Stimulated activated CD4-positive, alpha-beta T cell treated with anti-CD3 and anti-CD28 coated beads, Interleukin-12 subunit alpha, Interleukin-12 subunit beta, amount 100 ng/mL, for 24 hours (primary cell): ENCODE results near the gene PAFAH1B2.
"Not testable (repeated sequence)": the region's sequence is repeated elsewhere in the genome, so short reads cannot be mapped to it uniquely, and the experiment has no call there.

Experiments used
- DNase-seq, 2 experiments: peaks; one replicate each; pipeline ENCODE4 v3.0.0-alpha.2; 2020; ENCODE audit warnings: low read depth in 2 of 2

The PAFAH1B2 gene

DNA sequence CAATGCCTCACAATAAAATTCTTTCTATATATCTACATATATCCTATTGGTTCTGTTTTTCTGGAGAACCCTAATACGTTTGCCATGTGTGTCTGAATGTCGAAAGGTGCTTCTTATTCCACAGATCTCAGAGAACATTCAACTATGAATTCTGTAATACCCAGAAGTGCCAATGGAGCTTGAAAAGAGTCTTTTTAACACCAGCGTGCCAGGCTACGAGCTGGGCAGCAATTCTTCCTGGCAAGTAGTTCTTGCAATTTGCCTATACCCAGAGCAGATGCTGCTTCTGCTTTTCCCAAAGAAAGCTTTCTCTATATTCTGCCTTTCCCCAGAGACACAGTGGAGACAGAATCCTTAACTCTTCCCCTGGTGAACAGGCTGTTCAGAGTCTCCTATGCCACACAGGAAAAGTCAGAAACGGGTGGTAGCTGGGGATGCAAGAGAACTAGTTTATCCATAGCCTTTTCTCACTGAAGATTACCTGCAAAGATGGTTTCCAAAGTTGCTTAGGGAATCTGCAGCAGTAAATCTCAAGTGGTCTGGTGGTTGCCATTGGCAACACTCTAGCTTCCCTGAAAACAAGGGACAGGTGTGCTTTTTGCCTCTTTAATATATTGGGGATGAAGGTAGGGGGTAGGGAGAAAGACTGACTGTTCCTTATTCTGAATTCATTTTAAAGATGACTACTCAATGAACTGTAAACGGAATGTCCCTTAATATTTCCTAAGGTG lies 16.8 kb upstream of the PAFAH1B2 start:
- DNase-seq, result no peak

DNA sequence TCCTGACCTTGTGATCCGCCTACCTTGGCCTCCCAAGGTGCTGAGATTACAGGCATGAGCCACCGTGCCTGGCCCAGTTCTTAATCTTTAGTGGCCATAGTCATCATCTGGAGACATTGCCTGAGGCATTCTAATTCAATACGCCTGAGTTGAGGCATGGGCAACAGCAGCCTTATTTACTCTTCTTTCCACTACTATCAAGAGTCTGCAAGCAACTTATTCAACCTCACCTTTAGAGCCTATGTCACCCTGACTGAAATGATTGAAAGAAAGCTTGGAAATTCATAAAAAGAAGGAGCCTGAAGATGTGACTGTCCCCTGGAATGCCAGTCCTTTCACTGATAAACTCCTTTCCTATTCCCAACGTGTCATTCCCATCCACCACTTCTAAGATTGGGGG lies 15.8 kb upstream of the PAFAH1B2 start:
- DNase-seq, result no peak

DNA sequence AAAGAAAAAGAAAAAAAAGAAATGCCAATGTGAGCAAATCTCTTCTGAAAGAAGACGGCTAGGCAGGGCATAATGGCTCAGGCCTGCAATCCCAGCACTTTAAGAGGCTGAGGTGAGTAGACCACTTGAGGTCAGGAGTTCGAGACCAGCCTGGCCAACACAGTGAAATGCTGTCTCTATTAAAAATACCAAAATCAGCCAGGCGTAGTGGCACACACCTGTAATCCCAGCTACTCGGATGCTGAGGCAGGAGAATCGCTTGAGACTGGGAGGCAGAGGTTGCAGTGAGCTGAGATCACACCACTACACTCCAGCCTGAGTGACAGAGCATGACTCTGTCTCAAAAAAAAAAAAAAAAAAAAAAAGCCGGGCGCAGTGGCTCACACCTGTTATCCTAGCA lies 13.7 kb upstream of the PAFAH1B2 start:
- not testable (repeated sequence) for DNase-seq

DNA sequence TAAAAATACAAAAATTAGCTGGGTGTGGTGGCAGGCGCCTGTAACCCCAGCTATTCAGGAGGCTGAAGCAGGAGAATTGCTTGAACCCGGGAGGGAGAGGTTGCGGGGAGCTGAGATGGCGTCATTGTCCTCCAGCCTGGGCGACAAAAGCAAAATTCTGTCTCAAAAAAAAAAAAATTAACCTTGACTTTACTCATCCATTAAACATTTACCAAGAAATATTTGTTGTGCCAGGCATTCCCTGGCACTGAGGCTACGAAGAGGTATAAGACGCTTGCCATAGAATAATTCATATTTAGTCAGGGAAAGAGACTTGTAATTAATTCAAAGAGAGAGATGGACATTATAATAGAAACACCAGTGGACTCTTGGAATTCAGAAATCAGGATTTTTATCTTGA lies 13.2 kb upstream of the PAFAH1B2 start:
- no peak for DNase-seq

DNA sequence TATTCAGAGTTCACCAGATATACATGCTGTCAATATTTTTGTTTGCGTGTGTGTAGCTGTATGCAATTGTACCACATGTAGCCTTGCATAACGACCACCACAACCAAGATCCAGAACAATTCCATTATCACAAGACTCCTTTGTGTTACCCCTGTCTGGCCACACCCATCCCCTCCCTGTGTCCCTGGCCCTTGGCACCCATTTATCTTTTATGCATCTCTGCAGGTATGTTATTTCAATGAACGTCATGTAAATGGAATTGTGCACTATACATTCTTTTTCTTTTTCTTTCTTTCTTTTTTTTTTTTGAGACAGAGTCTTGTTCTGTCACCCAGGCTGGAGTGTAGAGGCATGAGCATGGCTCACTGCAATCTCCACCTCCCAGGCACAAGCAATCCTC lies 9.7 kb upstream of the PAFAH1B2 start:
- no peak for DNase-seq

DNA sequence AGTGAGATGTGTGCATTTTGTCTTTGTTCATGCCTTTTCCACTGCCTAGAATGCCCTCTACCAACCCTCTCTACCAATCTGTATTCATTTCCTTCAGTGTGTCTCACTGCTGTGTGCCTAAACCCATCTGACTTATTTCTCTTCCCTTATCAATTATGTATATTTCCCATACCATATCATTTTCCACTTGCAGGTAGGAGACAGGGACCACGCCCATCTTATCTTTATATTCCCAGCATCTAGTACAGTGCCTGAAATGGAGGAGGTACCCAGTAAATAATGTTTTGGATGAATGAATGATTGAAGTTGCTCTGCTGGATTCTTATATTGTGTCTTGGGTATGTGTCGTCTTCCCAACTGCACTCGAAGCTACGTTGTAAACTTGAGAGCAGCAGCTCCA lies 9.1 kb upstream of the PAFAH1B2 start:
- DNase-seq, result not testable (repeated sequence)

DNA sequence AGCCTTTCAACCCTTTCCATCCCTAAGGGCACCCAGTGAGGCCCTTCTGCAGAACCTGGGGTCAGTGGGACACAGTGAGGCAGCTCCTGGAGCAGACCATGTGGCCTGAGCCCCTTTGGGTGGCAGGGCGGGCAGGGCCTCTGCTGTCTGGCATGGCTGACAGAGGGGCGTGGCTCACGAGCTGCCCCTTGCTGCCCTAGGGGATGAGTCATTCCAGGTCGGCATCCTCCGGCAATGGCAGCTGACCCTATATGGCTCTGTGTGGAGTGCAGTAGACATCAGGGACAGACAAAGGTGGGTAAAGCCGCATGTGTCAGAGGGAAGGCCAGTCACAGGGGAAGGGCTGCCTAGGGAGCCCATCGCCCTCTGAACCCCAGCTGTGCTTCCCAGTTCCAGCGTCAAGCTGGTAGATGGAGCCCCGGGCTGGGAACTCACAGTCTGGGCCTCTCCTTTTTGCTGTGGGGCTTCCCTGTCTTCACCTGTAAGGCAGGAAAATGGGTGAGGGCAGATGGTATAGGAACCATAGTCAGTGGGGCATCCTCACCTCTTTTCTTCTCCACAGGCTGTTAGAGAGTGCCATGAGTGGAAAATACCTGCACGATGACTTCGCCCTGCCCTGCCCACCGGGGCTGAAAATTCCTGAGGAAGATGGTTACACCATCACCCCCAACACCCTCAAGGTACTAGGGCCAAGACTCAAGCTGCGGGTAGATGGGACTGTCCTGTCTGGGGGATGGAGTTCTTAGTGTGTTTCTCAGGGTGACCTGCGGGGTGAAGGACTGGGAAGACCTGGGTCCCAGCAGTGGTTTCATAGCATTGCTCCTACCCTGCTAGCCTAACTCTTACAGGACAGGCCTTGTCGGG lies 6.6 kb upstream of the PAFAH1B2 start:
- DNase-seq, result not testable (repeated sequence)

DNA sequence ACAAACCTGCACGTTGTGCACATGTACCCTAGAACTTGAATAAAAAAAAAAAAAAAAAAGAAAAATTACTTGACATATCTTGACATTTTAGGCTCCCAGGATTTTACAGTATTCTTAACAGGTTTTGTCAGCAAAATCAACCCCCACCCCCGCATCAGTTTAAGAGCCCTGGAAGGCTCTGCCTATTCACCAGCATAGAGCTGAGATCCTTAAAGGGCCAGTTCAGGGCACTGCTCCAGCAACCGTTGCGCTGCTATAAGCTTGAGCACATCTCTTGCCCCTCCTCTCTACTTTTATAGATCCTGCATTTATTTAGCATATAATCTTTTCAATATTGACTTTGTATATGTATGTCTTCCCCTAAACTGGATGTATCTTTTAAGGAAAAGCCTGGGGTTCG lies 697 bp upstream of the PAFAH1B2 start:
- no peak for DNase-seq

DNA sequence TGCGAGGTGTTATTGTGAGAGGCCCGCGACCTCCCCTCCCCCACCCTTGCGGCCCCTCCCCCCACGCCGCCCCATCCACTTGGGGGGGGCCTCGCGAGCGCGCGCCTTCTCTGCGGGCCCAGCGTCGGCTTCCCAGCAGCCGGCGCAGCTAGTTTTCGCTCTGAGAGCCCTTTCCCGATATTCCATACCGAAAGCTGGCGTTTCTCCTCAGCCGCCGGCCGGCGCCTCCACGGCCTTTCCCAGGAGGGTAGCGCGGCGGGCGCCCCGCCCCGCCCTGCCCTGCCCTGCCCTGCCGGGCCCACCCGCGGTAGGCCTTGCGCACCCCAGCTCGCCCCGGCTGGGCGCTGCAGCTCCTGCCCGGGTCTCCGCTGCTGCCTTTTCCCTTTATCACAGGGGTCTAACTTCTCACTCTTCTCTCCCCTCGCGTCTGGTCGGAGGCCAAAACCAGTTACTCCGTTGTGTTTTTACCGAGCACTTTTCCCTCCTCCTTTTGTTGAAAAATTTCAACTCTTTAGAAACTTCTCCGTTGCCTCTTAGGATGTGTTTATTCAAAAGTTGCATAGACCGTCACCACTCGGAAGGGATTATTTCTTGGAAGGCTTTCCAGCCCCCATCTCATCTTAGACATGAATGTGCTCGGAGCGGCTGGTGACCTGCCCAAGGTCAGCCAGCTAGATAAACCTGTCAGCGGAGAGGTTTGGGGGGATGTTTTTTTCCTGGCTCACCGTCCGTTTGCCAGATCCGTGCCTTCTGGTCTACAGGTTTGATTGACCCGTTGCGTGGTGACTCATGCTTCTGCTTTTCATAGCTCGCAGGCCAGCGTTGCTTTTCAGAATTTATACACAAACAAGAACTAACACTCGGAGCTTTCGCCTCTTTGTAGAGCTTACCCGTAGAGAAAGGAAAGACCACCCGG lies 648 bp downstream of the PAFAH1B2 start:
- peak in 1 of 2 experiments; percentile 9 for DNase-seq

DNA sequence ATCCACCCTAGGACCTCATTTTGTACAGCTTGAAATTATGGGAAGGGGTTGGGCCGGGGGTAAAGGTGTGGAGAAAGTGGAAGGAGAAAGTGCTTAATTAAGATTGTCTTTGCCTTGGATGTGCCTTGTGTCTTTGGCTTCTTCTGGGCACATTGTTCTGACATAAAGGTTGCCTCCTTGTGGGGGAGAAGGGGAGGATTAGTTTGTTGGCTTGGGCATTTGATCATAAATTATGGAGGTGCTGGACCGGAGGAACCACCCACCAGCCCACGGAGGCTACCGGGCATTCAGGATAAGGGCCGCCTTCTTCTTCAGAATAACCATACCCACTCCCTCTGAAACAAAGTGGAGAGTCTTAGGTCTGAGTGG lies 1.3 kb downstream of the PAFAH1B2 start:
- no peak for DNase-seq

DNA sequence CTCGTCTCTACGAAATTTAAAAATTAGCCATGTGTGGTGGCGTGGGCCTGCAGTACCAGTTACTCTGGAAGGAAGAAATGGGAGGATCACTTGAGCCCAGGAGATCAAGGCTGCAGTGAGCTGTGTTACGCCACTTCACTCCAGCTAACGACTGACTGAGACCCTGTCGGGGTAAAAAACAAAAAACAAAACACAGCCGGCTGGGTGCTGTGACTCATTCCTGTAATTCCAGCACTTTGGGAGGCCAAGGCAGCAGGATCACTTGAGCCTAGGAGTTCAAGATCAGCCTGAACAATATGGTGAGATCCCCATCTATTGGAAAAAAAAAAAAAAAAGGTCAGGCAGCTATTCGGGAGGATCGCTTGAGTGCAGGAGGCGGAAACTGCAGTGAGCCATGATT lies 2.4 kb downstream of the PAFAH1B2 start:
- DNase-seq, result no peak

DNA sequence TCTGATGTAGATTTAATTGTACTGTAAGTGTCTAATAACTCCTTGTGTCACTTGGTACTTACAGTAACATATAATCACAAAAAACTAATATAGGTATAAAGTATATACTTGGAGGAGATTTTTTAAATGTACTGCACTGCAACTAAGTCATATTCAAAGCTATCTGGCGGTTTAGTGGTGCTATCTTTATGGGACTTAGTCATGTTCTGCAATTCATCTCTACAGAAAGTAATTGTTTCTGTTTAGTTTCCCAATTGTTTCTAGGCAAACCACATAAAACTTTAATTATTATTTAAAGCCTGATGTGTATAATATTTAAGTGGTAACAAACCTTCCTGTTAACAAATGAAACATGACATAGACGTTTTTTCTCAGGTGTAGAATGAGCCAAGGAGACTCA lies 8.0 kb downstream of the PAFAH1B2 start:
- DNase-seq, result no peak

DNA sequence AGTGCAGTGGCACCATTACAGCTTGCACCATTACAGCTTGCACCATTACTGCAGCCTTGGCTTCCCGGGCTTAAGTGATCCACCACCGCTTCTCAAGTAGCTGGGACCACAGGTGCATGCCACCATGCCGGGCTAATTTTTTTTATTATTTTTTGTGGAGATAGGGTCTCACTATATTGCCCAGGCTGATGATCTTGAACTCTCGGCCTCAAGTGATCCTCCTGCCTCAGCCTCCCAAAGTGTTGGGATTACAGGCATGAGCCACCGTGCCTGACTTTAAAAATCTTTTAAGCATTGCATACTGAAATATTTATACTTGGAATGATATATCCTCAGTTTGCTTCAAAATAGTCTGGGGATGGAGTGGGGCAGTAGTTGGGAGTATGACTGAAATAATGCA lies 10.4 kb downstream of the PAFAH1B2 start:
- DNase-seq, result no peak

DNA sequence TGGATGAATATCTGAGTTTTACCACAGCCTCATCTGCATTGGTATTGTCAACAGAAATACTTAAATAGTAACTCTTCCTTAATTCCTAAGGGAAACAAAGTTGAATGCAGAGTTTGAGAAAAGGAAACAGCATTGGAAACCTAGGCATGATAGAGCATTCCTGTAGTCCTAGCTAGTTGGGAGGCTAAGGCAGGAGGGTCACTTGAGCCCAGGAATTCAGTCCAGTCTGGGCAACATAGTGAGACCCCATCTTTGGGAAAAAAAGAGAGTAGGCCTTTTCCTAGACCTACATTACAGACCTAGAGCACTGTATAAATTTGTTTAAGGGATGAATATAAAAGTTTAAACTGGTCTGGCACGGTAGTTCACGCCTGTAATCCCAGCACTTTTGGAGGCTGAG lies 13.4 kb downstream of the PAFAH1B2 start:
- DNase-seq, result no peak

DNA sequence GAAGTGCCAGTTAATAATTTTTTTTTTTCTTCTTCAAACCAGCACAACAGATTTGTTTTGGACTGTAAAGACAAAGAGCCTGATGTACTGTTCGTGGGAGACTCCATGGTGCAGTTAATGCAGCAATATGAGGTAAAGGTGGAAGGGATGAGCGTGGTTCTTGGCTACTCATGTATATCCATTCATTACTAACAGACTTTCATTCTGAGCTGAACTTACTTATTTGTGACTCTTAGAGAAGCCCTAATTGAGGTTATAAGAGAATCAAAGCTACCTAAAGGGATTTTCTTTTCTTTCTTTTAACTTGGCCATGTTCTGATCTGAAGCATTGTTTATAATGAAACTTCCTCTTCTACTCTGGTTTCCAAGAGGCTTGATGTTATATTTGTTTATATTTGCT lies 15.8 kb downstream of the PAFAH1B2 start:
- no peak for DNase-seq

DNA sequence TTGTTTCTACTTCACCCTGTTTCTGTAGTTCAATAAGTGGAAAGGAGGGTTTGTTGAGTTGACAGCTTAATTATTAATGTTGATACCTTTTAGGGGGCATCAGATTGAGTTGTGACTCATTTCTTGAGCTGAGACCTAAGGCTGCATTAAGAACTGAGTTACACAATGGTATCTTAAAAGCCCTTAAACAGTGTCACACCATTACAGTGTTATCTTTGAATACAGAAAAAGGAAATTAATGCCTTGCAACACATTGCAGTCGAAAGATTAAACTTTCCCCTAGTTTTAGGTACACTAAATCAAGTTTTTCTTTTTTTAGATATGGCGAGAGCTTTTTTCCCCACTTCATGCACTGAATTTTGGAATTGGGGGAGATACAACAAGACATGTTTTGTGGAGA lies 16.7 kb downstream of the PAFAH1B2 start:
- DNase-seq, result no peak

DNA sequence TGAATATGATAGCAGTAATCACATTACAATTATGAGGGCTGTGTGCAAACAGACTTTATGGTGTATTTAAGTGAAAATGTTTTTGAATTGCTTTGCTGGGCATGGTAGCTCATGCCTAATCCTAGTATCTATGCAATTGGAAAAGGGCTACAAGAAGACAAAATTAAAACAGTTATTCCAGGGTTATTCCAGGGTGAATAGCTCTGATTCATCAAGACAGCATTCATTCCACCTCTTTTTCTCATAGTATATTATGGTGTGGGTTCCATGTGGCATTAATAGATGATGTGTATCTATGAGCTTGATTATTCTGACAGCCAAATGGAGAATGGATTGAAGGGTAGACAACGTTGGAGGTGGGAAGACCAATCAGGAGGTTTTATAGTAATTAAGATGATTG lies 22.4 kb downstream of the PAFAH1B2 start:
- DNase-seq, result no peak

DNA sequence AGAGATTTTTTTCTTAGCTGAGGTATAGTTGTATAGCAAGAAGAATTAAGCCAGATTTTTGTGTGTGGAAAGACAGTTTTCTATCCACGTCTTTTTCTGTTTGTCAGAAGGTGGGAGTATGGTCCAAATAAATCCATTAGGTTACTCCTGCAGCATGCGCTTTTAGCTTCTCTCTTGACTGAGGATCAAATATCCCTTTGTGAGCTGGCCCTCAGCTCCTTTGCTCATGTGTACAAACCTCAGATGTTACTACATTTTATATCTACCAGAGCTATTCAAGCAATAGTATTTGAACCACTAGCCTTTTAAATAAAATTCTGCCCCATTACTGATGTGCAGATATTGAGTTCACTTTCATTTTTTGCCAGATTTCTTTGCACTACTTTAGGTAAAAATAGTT lies 25.6 kb downstream of the PAFAH1B2 start:
- no peak for DNase-seq

DNA sequence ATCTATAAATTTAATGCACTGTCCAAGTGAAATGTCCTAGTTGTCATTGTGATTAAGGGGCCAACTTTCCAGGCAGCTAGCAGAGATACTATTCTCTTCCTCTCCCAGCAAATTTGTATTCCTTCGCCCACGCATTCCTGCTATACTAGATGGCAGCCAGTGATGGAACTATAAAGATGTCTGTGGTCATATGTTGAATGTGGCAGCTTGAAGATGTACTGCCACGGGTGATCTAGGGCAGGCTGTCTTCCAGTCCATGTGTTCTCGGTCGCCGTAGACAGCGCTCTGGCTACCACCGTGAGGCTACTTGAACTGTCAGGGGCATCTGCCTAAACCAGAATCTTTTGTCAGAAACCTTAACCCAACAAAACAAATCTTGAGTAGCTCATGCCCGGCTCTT lies 26.1 kb downstream of the PAFAH1B2 start:
- no peak for DNase-seq

DNA sequence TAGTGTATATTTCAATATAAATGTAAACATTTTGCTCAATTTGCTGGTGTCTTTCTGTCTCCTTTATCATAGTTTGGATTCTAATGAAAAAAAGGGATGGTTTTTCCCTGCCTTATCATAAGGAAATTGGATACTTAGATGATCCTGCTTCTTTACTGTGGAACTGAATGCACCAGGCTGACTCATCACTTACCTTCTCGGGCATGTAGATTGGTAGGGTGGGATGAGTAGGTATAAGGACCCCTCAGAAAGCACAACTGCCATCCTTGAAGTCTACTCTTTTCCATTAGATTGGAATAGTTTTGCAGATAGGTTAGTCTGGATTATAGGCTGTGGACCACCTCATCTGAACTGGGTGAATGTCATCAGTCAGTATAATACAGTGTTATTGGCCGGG lies 26.9 kb downstream of the PAFAH1B2 start:
- DNase-seq, result no peak

DNA sequence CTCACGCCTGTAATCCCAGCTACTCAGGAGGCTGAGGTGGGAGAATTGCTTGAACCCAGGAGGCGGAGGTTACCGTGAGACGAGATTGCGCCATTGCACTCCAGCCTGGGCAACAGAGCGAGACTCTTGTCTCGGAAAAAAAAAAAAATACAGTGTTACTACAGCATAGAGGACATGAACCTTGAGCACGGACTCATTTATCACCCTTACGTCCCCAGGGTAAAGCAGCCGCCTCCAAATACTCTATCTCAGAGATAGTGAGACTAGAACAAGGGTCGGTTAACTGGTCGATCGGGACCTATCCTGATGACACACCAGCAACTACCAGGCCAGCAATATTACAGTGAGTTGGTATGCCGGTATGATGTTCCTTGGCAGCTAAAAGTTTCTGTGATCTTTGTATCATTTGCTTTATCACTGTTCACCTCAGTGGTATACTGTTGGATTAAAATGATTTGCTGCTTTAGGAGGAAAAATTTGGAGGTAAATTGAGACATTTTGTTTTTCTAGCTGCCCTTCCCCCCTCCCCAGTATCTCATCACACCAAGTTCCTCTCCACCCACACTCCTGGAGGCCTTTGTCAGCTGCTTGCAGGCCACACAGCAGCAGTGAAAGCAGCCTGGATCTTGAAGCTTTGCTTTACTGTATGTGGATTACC lies 27.4 kb downstream of the PAFAH1B2 start:
- no peak for DNase-seq
